Neural progenitor cell (in vitro differentiated cells): ENCODE measurements around the gene UBXN2A. TPM values are rescaled to one million over a fixed set of nuclear protein-coding genes. Genes with fewer than 3 reads are reported as not detected.
"Not testable (repeated sequence)": the region's sequence is repeated elsewhere in the genome, so short reads cannot be mapped to it uniquely, and the experiment has no call there.

ENCODE experiments used
- DNase-seq: peaks from one replicate; pipeline ENCODE4 v3.0.0-alpha.2; 2016; ENCODE audit warnings: low spot score
- H2AFZ ChIP-seq: fragments of 200-600 bp; sonication (generic); replicated peaks from 2 replicates; pipeline ENCODE4 v1.6.1; 2016; ENCODE audit warnings: antibody characterized with exemption
- H3F3A ChIP-seq: fragments of 200-600 bp; sonication (generic); 2 replicates; pipeline ENCODE4 v1.6.1; 2016; ENCODE audit warnings: antibody characterized with exemption, low read depth
- H3K27ac ChIP-seq: fragments of 200-600 bp; sonication (generic); 2 replicates; pipeline ENCODE4 v1.5.1; 2016; ENCODE audit warnings: mild to moderate bottlenecking
- H3K27me3 ChIP-seq: fragments of 200-600 bp; sonication (generic); 2 replicates; pipeline ENCODE4 v1.6.1; 2016; ENCODE audit warnings: mild to moderate bottlenecking, moderate library complexity
- H3K36me3 ChIP-seq: fragments of 200-600 bp; sonication (generic); 2 replicates; pipeline ENCODE4 v1.5.1; 2016
- H3K4me1 ChIP-seq: fragments of 200-600 bp; sonication (generic); 2 replicates; pipeline ENCODE4 v1.6.1; 2016; ENCODE audit warnings: mixed run types
- H3K4me2 ChIP-seq: fragments of 200-600 bp; sonication (generic); 2 replicates; pipeline ENCODE4 v1.6.1; 2016
- H3K4me3 ChIP-seq: fragments of 200-600 bp; sonication (generic); 2 replicates; pipeline ENCODE4 v1.5.1; 2016
- H3K79me2 ChIP-seq: fragments of 200-600 bp; sonication (generic); 2 replicates; pipeline ENCODE4 v1.6.1; 2016; ENCODE audit warnings: low read depth
- H3K9ac ChIP-seq: fragments of 200-600 bp; sonication (generic); 2 replicates; pipeline ENCODE4 v1.6.1; 2016
- H3K9me3 ChIP-seq: fragments of 200-600 bp; sonication (generic); 2 replicates; pipeline ENCODE4 v1.5.1; 2016; ENCODE audit warnings: low read depth
- H4K20me1 ChIP-seq: fragments of 200-600 bp; sonication (generic); 2 replicates; pipeline ENCODE4 v1.6.1; 2016; ENCODE audit warnings: low read depth
- H3K27ac Mint-ChIP-seq: 3 replicates; pipeline ENCODE4 v1.8.0; 2021; ENCODE audit warnings: mixed read lengths
- H3K27me3 Mint-ChIP-seq: 2 replicates; pipeline ENCODE4 v1.8.0; 2022; ENCODE audit warnings: low read depth, mild to moderate bottlenecking, inconsistent platforms, moderate library complexity, mixed read lengths; ENCODE audit not compliant: insufficient read depth
- H3K36me3 Mint-ChIP-seq: 3 replicates; pipeline ENCODE4 v1.8.0; 2021; ENCODE audit warnings: mixed read lengths
- H3K4me1 Mint-ChIP-seq: 3 replicates; pipeline ENCODE4 v1.8.0; 2021; ENCODE audit warnings: mixed read lengths
- H3K4me3 Mint-ChIP-seq: 3 replicates; pipeline ENCODE4 v1.8.0; 2021; ENCODE audit warnings: mild to moderate bottlenecking, moderate library complexity, mixed read lengths
- H3K9me3 Mint-ChIP-seq: 3 replicates; pipeline ENCODE4 v1.8.0; 2020; ENCODE audit warnings: mixed read lengths
- EZH2 ChIP-seq: fragments of 200-600 bp; sonication (generic); IDR thresholded peaks from 2 replicates; pipeline ENCODE4 v1.6.1; 2017; ENCODE audit warnings: antibody characterized with exemption, mild to moderate bottlenecking, moderate library complexity
- EZH2phosphoT487 ChIP-seq: fragments of 200-600 bp; sonication (generic); IDR thresholded peaks from 2 replicates; pipeline ENCODE4 v1.6.1; 2017; ENCODE audit warnings: antibody characterized with exemption
- total RNA-seq: library from RNA; depleted of rRNA; stranded (reverse); fragments of >200 nt; gene quantifications from 2 replicates; pipeline ENCODE4 v1.2.3, GENCODE V29; 2015; ENCODE audit warnings: low replicate concordance
- TF ChIP-seq, protein P1 (sequence below): fragments of 200-600 bp; sonication (generic); IDR thresholded peaks from 2 replicates; pipeline ENCODE4 v1.5.1; 2017; ENCODE audit warnings: antibody characterized with exemption, mild to moderate bottlenecking

UBXN2A gene
- total RNA-seq, 1 donor from 2014 or later: 24.1 TPM

DNA sequence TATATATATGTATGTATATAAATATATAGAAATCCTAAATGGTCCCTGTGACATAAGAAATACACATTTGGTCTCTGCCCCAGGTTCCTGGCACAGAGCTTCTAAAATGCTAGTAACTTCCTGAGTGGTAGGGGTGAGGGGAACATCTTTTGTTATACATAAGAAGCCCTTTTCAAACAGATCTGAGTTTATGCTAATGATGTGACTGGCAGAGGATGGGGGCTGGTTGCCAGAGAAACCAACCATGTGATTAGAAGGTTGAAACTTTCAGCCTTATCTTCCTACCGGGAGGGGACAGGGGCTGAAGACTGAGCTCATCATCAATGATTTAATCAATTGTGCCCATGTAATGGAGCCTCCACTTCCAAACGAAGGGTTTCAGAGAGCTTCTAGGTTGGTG is 86.0 kb downstream of the UBXN2A start:
- no peak for DNase-seq
- no peaks in the 10 kb centered on the region for H3K27me3 ChIP-seq
- H3K4me2 ChIP-seq: peak overlapping the region; percentile 22
- no peaks in the 10 kb centered on the region for H4K20me1 ChIP-seq
- H2AFZ ChIP-seq: no peak overlapping the region
- no peak for TF ChIP-seq EZH2
- TF ChIP-seq, protein P1, sequence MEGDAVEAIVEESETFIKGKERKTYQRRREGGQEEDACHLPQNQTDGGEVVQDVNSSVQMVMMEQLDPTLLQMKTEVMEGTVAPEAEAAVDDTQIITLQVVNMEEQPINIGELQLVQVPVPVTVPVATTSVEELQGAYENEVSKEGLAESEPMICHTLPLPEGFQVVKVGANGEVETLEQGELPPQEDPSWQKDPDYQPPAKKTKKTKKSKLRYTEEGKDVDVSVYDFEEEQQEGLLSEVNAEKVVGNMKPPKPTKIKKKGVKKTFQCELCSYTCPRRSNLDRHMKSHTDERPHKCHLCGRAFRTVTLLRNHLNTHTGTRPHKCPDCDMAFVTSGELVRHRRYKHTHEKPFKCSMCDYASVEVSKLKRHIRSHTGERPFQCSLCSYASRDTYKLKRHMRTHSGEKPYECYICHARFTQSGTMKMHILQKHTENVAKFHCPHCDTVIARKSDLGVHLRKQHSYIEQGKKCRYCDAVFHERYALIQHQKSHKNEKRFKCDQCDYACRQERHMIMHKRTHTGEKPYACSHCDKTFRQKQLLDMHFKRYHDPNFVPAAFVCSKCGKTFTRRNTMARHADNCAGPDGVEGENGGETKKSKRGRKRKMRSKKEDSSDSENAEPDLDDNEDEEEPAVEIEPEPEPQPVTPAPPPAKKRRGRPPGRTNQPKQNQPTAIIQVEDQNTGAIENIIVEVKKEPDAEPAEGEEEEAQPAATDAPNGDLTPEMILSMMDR: no peak
- no peak for TF ChIP-seq EZH2phosphoT487
- no peaks in the 10 kb centered on the region for H3K79me2 ChIP-seq
- H3F3A ChIP-seq: no peaks in the 10 kb centered on the region
- Mint-ChIP-seq H3K4me1 (peaks cover 15% of the 10 kb centered on the region), H3K4me3 (peak overlapping the region; percentile 67), H3K36me3 (peaks cover 40% of the 10 kb centered on the region), H3K27ac (peak overlapping the region; percentile 96), H3K27me3 (peaks cover 2% of the 10 kb centered on the region), H3K9me3 (no peaks in the 10 kb centered on the region)
- peak overlapping the region; percentile 21 for H3K27ac ChIP-seq
- H3K9me3 ChIP-seq: no peaks in the 10 kb centered on the region
- H3K4me3 ChIP-seq: no peak overlapping the region
- H3K4me1 ChIP-seq: peaks cover 15% of the 10 kb centered on the region
- no peaks in the 10 kb centered on the region for H3K36me3 ChIP-seq
- H3K9ac ChIP-seq: no peak overlapping the region

DNA sequence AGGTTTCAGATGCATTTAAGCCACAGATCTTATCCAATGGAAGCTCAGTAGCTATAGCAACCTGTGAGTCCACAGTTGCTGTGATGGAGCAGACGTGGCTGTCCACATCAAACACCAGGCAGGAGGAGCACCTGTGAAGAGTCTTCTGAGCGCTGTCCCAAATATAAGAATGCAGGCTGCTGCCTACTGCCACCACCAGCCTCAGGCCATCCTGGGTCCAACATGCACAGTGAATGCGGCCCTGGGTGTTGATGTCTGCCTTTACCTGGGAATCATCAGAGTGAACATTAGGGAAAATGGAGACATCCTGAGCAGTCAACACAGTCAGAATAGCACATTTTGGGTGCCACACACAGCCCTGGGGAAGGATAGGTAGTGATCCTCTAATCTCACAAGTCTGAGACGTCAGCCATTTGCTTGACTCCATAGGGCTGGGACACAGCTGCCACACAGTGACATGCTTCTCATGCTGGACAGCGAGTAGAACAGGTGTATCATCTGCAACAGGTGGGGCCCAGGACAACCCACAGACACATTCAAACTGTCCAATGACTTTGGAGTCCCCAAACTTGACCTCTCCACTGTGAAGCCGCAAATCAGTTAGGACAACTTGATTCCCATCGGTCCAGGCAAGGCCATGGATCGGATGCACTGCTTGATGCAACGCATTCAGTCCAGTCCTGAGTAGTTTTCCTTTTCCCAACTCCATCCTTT is 98.7 kb downstream of the UBXN2A start:
- no peak overlapping the region for H3K9ac ChIP-seq
- H3K36me3 Mint-ChIP-seq: peaks cover 19% of the 10 kb centered on the region
- no peaks in the 10 kb centered on the region for H3K9me3 Mint-ChIP-seq
- DNase-seq: no peak
- H3K27me3 ChIP-seq: no peaks in the 10 kb centered on the region
- peaks cover 5% of the 10 kb centered on the region for H3K36me3 ChIP-seq
- no peak overlapping the region for H3K27ac Mint-ChIP-seq
- no peak overlapping the region for H3K4me3 Mint-ChIP-seq
- no peaks in the 10 kb centered on the region for H3F3A ChIP-seq
- no peak overlapping the region for H3K27ac ChIP-seq
- TF ChIP-seq EZH2phosphoT487: no peak
- TF ChIP-seq, protein P1: no peak
- no peak for TF ChIP-seq EZH2
- no peak overlapping the region for H3K4me3 ChIP-seq
- H3K79me2 ChIP-seq: peaks cover 49% of the 10 kb centered on the region
- H3K4me1 Mint-ChIP-seq: peaks cover 4% of the 10 kb centered on the region
- H3K4me1 ChIP-seq: no peaks in the 10 kb centered on the region
- H4K20me1 ChIP-seq: peaks cover 5% of the 10 kb centered on the region
- H3K4me2 ChIP-seq: no peak overlapping the region
- H3K27me3 Mint-ChIP-seq: peaks cover 4% of the 10 kb centered on the region
- no peaks in the 10 kb centered on the region for H3K9me3 ChIP-seq
- no peak overlapping the region for H2AFZ ChIP-seq

DNA sequence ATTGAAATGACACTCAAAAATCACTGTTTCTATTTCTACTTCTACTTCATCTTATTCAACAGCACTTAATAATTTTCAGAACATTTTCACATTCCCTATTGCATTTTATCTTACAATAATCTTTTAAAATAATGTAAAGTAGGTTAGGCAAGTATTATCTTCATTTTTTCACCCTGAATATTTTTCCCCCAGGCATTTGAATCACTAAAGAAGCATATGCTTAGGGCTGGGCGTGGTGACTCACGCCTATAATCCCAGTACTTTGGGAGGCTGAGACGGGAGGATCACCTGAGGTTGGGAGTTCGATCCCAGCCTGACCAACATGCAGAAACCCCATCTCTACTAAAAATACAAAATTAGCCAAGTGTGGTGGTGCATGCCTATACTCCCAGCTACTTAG is 100.2 kb downstream of the UBXN2A start:
- Histone ChIP-seq H3F3A (no peaks in the 10 kb centered on the region), H3K79me2 (peaks cover 47% of the 10 kb centered on the region), H3K27ac (no peak overlapping the region), H3K4me3 (no peak overlapping the region), H3K36me3 (no peaks in the 10 kb centered on the region), H3K4me2 (no peak overlapping the region), H3K4me1 (no peaks in the 10 kb centered on the region), H2AFZ (no peak overlapping the region), H3K27me3 (no peaks in the 10 kb centered on the region), H3K9me3 (no peaks in the 10 kb centered on the region), H4K20me1 (peaks cover 5% of the 10 kb centered on the region), H3K9ac (no peak overlapping the region)
- no peak overlapping the region for H3K27ac Mint-ChIP-seq
- H3K9me3 Mint-ChIP-seq: no peaks in the 10 kb centered on the region
- H3K27me3 Mint-ChIP-seq: peaks cover 4% of the 10 kb centered on the region
- no peak overlapping the region for H3K4me3 Mint-ChIP-seq
- peaks cover 7% of the 10 kb centered on the region for H3K4me1 Mint-ChIP-seq
- TF ChIP-seq, protein P1: no peak
- no peak for TF ChIP-seq EZH2
- no peak for TF ChIP-seq EZH2phosphoT487
- DNase-seq: no peak
- peaks cover 18% of the 10 kb centered on the region for H3K36me3 Mint-ChIP-seq

DNA sequence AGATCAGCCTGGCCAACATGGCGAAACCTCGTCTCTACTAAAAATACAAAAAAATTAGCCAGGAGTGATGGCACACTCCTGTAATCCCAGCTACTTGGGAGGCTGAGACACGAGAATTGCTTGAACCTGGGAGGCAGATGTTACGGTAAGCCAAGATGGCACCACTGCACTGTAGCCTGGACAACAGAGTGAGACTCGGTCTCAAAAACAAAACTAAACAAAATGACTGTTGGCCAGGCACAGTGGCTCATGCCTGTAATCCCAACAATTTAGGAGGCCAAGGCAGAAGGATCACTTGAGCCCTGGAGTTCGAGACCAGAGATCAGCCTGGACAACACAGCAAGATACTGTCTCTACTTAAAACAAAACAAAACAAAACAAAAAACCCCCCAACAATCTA is 102.9 kb downstream of the UBXN2A start:
- not testable (repeated sequence) for H3K9me3 Mint-ChIP-seq, H3K4me3 ChIP-seq, H3K4me3 Mint-ChIP-seq, DNase-seq, H3K27ac Mint-ChIP-seq, H3K27me3 ChIP-seq, H3K27ac ChIP-seq, H2AFZ ChIP-seq, H4K20me1 ChIP-seq, H3K9me3 ChIP-seq, H3K9ac ChIP-seq, H3K27me3 Mint-ChIP-seq, H3K4me1 ChIP-seq, H3F3A ChIP-seq, H3K36me3 ChIP-seq, H3K36me3 Mint-ChIP-seq, H3K4me2 ChIP-seq
- peaks cover 42% of the 10 kb centered on the region for H3K79me2 ChIP-seq
- H3K4me1 Mint-ChIP-seq: peaks cover 21% of the 10 kb centered on the region
